SKM-1 (cell line): Measurements from ENCODE around the gene TTC29.

Experiments
- DNase-seq: peaks from one replicate; lab custom pipeline; 2025; ENCODE audit not compliant: unreplicated experiment; lab: John Stamatoyannopoulos, UW

TTC29 gene

GRCh38 chr4:146945556-146946374 is at the start of gene TTC29:
Gene TTC29, minus strand, starts transcription at chr4:146945864. Its CDS starts 5,969 bp downstream, at chr4:146939895.
- DNase-seq: peak; percentile 69

DNA sequence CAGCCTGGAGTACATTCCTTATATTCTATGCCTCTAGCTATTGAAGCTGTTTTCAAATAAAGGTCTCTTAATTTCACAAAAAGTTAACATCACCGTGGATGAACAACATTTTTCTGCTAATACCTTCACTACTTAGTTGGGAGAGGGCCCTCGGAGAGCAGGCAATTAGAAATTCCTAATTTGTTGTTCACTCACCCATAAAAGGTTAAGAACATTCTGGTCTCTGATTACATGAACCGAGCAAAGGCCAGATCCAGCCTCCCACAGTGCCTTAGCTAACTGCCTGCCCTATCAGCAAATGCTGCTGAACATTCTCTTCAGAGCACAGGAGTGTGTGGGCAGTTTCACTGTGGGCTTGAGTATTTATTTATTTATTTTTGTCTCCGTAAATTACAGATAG is 36.0 kb upstream of the TTC29 start:
- no peak for DNase-seq

GRCh38 chr4:146978641-146979040 is 33.0 kb upstream of the TTC29 start:
- DNase-seq: no peak

DNA sequence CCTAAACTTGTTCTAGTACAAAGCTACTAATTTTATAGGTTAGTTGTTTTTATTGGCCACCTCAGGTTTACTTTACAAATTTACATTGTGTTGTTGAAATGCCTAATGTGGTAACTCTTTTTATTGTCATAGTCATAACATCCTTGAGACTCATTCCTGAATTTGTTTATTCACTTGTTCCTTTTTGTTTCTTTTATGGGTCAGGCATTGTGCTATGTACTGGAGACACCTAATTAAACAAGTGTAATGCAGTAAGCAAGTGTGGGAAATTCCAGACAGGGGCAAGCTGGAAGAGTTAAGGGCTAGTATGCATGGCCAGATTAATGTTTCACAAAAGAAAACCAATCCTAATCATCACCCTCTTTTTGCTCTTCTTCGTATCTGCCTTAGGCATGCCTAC is 30.5 kb upstream of the TTC29 start:
- DNase-seq: no peak

DNA sequence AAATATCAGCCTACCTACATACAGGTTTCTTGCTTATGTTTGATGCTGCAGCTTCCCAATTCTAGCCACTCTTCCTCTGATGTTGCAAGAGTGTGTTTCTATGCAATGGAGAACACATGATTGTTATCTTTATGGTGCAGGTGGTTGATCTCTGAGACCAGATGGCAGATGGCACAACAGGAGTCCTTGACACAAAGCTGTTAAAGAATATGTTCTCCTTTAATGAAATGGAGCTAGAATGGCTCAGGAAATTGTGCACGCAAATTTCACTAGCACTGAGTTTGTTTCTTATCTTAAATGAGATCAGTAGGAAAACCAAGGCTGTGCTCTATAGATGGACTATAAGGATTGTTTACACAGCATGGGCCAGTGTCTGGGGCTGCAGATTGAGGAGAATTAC is 29.9 kb upstream of the TTC29 start:
- DNase-seq: peak; percentile 58

DNA sequence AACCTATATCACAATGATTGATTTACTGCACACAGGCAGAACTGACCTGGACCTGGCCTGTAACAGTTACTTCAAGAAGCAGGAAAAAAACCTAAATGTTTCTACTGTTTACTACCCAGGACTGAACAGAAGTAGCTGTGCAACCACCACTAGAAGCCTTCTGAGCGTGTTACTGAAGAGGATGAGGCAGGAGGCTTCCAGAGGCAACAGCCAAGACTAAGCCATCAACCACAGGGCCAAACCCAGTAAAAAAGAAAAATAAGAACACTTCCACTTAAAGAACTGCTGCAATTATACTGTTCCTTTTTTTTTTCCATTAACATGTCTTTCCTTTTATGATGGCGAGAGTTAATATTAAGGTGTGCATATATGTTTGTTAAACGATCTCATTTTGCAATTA is 29.4 kb upstream of the TTC29 start:
- DNase-seq: no peak

- DNase-seq: no peak
Measured at GRCh38 chr4:146972036-146972435, 26.4 kb upstream of the TTC29 start.

GRCh38 chr4:146969126-146969525 is 23.5 kb upstream of the TTC29 start:
- DNase-seq: no peak

DNA sequence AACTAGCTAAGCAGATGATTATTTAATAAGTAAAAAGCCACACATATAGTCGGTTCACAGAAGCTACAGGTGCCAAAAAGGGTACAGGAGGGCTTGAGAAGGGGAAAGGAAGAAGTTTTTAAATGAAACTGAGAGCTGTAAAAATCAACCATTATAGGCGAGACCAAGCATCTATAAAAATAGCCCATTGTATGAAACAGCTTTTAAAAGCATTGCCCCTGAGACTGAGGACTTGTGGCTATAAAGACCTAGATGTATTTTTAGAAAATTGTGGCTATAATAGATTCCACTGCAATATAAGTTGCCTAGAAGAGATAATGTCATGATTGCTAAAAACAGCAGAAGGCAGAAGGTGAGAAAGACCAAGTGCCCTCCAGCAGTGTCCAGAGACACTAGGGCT is 15.0 kb upstream of the TTC29 start:
- no peak for DNase-seq

DNA sequence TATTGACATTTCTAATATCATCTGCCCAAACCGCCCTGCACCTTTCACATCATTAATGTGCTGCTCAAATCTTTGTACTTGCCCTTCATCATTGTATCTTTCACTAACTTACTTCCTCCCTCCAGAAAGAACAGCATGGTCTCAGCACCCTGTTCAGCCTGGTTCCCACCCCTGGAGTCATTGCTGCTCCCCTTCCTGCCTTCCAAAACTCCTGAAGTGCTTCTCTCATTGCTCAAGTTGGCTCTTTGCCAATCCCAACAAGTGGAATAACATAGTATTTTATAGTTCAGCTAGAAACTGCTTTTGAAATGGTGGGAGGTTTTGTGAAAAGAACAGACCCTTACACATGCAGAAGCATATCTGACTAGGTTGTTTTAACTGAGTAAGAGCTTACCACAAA is 14.0 kb upstream of the TTC29 start:
- DNase-seq: no peak

DNA sequence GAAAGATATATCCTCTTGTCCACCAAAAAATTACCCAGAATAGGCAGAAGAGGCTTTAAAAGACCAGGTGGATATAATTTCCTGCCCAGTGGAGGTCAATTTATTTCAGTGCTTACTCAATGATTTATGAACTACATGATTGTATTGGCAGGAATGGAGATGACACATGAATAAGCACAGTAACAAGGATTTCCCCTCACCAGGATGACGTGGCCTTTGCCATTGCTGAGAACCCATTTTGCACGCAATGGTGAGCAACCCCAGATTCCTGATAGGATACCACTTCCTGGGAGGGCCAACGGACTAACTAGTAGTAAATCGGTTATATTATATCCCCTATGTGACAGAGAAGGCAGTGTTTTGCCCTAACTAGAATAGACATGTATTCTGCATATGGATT is 11.6 kb upstream of the TTC29 start:
- no peak for DNase-seq

DNA sequence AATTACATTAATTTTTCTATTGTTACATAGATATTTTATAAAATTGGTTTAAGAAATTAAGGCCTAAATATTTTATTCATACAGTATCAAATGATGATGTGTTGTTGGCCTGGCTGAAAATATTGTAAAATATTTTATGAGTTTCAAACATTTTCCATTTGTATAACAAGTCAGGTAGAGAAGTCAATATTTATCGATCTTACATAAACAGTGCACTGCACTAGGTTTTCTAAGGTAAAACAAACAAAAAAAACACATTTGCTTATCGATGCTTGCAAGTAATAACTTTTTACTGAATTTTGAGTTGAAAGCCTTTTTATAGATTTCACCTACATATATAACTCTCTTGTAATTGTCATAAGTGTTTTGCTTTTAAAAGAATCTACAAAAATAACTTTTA is 7.2 kb upstream of the TTC29 start:
- DNase-seq: no peak

GRCh38 chr4:146949559-146949958 is 3.9 kb upstream of the TTC29 start:
- no peak for DNase-seq

DNA sequence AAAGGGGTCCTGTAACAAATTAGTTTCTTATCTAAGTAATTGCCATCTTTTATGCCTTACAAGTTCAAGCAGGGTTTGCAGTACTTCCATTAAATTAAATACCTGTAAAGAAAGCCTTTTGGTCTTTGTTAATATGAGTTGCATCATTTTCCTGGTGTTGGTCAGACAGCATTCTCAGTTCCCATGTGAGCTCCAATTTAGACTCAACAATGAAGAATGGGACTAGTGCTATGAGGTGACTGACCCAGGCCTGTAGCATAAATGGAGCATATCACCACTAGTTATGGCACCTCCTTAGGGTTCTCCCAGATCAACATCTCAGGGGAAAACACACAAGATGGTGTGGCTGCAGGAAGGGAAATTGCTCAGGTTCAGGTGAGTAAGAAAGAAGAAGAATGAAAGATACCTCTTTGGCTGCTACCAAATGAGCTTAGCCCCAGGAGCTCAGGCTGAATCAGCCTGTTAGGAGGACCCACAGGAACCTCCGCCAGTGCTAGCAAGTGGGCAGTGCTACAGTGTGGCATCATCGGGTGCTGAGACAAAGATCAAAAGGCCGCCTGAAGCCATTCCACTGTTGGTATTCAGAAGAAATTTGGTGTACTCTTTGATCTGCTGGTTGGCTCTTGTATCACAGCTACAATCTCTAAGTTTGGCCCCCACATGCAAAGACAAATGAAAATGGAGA is 1.8 kb downstream of the TTC29 start:
- DNase-seq: no peak

GRCh38 chr4:146932116-146932515 is 13.5 kb downstream of the TTC29 start:
- no peak for DNase-seq

DNA sequence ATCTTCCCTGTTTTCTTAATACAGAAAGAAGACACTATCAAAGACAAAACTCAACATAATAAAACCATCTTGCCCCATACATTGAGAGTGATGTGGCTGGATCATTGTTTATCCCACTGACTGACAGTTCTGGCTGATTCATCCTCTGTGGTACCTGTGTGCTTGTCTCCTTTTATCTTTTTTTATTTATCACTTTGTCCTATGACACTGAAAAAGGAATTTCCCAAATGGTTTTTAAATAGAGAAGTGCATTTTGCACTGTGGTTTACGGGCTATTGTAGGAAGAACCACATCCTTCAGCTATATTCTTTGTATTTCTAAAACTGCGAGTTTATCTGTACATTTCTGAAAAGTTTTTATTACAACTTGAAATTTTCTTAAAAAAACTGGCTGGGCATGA is 15.0 kb downstream of the TTC29 start:
- DNase-seq: no peak

DNA sequence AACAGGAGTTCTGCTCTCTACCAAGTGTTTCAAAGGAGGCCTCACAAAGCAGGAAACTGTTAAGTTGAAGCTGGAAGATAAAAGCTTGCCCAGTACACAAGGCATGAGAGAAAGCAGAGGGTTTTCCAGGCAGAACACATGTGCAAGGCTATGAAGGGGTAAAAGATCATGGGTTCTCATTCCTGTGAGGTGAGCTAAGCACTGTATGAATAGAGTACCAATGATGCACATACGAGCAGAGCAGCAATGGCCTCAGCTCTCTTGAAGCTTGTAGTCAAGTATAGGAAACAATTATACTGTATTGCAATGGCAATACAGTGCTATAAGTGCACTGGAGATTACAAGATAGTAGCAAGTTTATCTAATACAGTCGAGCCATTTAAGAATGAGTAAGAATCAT is 18.0 kb downstream of the TTC29 start:
- no peak for DNase-seq

DNA sequence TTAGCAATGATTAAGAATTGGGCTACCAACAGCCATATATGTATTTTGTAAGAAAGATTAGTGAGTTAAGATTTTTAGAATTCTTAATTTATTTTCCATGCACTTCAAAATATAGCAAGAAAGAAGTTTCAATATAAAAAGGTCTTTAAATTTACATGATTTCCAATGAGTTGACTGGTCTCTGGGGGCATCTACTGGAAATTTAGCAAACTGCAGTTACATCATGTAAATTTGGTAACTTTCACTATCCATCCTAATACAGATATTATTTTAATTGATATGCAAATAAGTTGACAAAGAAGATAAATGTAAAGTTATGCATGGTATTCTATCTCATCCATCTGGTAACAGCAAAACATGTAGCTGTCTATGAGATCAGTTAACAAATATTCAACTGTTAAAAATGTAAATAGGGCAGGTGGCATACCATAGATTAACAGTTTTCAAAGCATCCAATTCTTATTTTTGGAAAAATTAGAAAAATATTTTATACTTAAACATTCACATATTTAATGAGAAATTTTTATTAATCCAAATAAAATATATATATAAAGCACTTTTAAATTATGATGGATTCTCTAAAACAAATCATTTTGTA is 29.1 kb downstream of the TTC29 start:
- peak; percentile 46 for DNase-seq

DNA sequence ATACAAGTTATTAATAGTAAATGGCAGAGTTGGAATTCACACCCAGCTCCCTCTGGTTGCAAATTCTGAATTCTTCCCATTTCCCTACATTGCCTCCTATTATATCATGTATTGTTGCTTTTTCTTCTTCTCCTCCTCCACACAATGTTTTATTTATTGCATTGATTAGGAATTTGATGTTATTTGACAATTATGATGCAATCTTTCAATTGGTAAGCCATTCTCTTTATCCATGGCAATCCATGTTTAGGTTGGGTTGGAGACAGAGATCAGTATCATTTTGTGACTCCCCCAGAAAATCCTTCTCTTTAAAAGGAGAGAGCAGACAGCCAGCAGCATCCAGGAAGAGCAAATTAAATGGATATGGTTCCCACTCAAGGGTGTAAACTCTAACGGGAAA is 30.5 kb downstream of the TTC29 start:
- DNase-seq: no peak

DNA sequence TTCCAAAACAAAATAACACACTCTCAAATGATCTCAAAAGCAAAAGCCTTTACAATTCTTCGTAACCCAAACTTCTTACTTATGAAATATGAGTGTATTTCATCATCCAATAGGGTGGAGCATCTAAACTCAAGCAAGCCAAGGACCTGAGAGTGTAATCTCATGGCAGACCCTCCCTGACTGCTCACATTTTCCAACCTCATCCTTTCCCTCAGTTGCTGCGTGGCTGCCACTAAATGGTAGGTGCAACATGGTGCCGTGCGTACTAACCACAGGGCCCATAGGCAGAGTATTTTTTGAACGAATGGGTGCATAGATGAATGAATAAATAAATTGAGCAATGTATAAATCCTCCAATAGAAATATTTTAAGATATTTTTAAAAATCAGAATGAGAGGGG is 45.4 kb downstream of the TTC29 start:
- no peak for DNase-seq

DNA sequence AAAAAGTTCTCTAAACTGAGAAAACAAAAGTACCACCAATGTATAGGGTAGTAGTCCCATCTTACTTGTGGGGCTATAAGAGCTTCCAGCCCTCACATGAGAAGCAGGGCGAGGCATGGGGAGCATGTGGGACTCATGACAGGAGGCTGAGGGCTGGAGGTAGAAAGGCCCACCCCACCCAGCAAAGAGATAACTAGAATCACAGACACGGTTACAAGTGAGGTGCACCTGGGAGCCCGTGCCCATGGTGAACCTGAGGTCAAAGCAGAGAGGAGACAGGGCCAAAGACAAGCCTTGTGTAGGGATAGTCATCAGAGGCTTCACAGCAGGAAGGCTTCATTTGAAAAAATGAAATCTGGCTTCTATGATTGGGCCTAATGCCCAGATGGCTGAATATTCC is 55.4 kb downstream of the TTC29 start:
- DNase-seq: no peak

DNA sequence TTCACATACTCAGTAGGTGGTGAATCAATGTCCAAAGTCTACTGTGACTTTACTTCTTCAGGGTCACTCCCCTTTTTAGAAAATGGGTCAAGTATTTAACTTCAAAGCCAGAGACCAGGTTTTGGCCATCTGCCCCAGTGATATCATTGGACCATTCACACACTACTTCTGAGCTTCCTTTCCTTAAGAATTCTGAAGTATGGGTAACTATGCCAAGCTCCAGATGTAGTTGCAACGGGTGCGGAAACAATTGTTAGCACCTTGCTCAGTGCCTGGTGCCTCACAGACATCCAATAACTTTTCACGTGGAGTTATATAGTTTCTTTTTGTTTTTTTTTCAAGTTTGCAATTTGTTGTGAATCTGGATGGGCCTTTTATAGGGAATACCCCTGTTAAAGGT is 62.6 kb downstream of the TTC29 start:
- no peak for DNase-seq
